HEK293T (cell line): Measurements from ENCODE around the gene LRRC2.

Experiments used
- ARNT ChIP-seq: fragments of 450-650 bp; IDR thresholded peaks from 2 replicates; pipeline ENCODE4 v1.6.1; 2017; ENCODE audit warnings: mild to moderate bottlenecking
- BHLHE40 ChIP-seq: fragments of 450-650 bp; IDR thresholded peaks from 2 replicates; pipeline ENCODE4 v1.6.1; 2016; ENCODE audit warnings: mild to moderate bottlenecking, moderate library complexity, borderline replicate concordance
- ELF4 ChIP-seq: fragments of 450-650 bp; IDR thresholded peaks from 2 replicates; pipeline ENCODE4 v1.6.1; 2017; ENCODE audit warnings: antibody characterized with exemption
- FOXA1 ChIP-seq: fragments of 450-650 bp; IDR thresholded peaks from 2 replicates; pipeline ENCODE4 v1.6.1; 2016; ENCODE audit warnings: mild to moderate bottlenecking
- FOXM1 ChIP-seq: fragments of 450-650 bp; IDR thresholded peaks from 2 replicates; pipeline ENCODE4 v1.6.1; 2017; ENCODE audit warnings: mild to moderate bottlenecking, borderline replicate concordance
- L3MBTL2 ChIP-seq: fragments of 450-650 bp; conservative IDR thresholded peaks from 2 replicates; pipeline ENCODE4 v1.6.1; 2016; ENCODE audit warnings: mild to moderate bottlenecking
- LEF1 ChIP-seq: fragments of 450-650 bp; IDR thresholded peaks from 2 replicates; pipeline ENCODE4 v1.6.1; 2017; ENCODE audit warnings: mild to moderate bottlenecking, borderline replicate concordance
- SUZ12 ChIP-seq: fragments of 450-650 bp; IDR thresholded peaks from 2 replicates; pipeline ENCODE4 v1.6.1; 2016; ENCODE audit warnings: mild to moderate bottlenecking
- TARDBP ChIP-seq: fragments of 450-650 bp; IDR thresholded peaks from 2 replicates; pipeline ENCODE4 v1.6.1; 2016
- ZNF384 ChIP-seq: fragments of 450-650 bp; IDR thresholded peaks from 2 replicates; pipeline ENCODE4 v1.6.1; 2016
- TF ChIP-seq, protein P1 (sequence below): fragments of 450-650 bp; IDR thresholded peaks from 2 replicates; pipeline ENCODE4 v1.6.1; 2016

DNA sequence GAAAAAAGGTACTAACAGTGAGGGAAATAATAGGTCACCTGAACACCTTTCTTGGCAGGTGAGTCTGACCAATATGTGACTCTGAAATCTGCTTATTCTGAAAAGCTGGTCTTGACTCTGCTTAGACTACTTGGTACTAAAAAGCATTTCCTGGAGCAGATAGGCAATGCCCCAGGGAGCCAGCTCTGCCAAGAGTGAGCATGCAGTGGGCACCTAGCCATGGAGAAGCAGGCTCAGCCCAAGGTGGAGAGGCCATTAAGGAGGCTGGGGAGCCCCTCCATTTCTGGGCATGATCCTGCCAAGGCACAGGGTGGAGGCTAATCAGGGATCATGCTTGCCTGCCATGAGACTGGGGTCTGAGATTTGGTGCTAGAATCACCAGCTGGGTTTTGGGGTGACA lies 99.8 kb downstream of the LRRC2 start:
- TF ChIP-seq ELF4 = no peak
- no peak for TF ChIP-seq BHLHE40
- TF ChIP-seq TARDBP = no peak
- TF ChIP-seq FOXA1 = no peak
- no peak for TF ChIP-seq FOXM1
- TF ChIP-seq, protein P1, sequence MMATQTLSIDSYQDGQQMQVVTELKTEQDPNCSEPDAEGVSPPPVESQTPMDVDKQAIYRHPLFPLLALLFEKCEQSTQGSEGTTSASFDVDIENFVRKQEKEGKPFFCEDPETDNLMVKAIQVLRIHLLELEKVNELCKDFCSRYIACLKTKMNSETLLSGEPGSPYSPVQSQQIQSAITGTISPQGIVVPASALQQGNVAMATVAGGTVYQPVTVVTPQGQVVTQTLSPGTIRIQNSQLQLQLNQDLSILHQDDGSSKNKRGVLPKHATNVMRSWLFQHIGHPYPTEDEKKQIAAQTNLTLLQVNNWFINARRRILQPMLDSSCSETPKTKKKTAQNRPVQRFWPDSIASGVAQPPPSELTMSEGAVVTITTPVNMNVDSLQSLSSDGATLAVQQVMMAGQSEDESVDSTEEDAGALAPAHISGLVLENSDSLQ = no peak
- TF ChIP-seq SUZ12 = no peak
- TF ChIP-seq ZNF384 = no peak
- TF ChIP-seq LEF1 = no peak
- no peak for TF ChIP-seq ARNT
- TF ChIP-seq L3MBTL2 = no peak
